ENCODE results near the gene DOCK8. TPM values are rescaled to one million over a fixed set of nuclear protein-coding genes. Genes with fewer than 3 reads are reported as not detected.
A peak's percentile ranks its signal among the peaks of the same experiment; 100 is the strongest.

Gene DOCK8
- total RNA-seq, 1 donor from 2014 or later, result 8.7 TPM

DNA sequence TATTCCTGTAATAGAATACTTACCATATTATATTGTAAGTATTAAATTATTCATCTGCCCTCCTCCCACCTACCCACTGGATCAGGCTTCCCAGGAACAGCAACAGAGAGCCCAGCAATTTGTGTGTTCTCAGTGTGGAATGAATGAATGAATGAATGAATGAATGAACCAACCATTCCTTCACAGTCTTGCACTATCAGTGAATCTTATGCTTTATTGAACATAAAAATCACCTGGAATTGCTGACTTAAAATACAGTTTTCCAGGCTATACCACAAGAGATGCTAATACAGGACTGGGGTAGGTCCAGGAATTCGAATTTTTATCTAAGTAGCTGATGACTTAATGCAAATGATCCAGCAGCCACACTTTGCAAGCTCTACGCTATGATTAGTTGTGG, 51.6 kb downstream of the DOCK8 start:
- no peak for DNase-seq (ENCODE audit: low spot score)

DNA sequence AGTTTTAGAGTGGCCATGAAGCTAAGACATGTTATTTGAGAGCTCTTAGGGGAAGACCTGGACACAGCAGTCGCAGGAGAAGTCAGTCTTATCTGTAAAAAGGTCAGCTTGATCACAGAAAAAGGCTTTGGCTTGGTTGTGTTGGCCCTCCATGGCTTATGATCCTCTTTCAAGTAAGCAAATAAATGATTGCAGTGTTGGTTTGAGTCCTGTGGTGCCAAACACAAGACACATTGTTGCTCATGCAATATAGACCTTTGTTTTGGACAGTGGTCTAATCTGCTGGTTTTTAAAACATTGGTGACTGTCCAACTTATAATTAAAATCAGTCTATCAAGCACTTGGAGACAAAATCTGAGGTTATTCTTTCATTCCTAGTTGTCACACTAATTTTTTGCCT, 54.0 kb downstream of the DOCK8 start:
- DNase-seq (ENCODE audit: low spot score), result no peak

- DNase-seq (ENCODE audit: low spot score), result no peak
These were observed 54.5 kb downstream of the DOCK8 start for GRCh38 chr9:269081-269711.

- no peak for DNase-seq (ENCODE audit: low spot score)
These were observed 56.1 kb downstream of the DOCK8 start for GRCh38 chr9:270657-271237.

- peak; percentile 25 for DNase-seq (ENCODE audit: low spot score)
These were observed 57.9 kb downstream of the DOCK8 start for GRCh38 chr9:272251-273213.

DNA sequence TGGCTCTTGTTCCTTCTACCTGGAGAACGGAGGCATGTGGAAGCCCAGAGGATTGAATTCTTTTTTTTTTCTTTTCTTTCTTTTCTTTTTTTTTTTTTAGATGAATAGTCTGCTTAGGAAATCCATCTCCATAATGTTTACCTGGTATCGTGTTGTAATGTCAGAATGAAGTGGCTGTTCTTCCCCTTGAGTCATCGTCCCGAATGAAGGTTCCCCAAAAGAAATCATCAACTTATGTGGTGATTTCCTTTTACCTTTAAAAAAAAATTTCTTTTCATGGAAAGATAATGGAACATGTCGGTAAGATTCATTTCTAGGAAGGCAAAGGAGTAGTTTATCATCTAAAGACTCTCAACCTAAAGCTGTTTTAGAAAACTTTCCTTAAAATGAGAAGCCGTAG, 59.7 kb downstream of the DOCK8 start:
- DNase-seq (ENCODE audit: low spot score), result no peak

DNA sequence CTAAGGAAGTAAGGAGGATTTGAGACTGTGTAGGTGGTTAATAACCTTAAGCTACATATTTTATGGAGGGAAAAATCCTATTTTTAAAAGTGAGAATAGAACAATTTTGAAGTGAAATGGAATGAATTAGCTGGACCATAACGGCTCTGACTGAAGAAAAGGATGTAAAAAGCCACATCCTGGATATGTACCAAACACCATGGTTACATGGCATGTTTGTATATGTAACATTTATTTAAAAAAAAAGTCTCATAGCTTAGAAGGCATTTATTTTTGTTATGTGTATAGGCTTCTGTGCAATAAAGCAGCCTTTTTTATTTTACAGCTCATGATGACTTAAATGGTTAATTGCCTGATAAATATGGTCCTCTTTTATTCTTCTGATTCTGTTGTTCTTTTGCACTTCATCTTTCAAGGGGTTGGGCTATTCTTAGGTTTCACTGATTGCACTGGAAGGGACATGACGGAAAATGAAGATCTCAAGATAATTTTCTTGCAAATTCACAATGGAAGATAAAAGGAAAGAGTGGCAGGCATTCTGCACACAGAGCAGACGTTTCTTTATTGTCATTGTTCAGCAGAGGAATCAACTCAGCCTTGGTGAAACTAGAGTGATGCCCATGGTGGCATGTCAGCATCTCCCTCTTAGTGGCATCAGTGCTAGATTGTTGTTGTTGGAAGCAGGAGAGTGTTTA, 63.1 kb downstream of the DOCK8 start:
- DNase-seq (ENCODE audit: low spot score), result no peak

DNA sequence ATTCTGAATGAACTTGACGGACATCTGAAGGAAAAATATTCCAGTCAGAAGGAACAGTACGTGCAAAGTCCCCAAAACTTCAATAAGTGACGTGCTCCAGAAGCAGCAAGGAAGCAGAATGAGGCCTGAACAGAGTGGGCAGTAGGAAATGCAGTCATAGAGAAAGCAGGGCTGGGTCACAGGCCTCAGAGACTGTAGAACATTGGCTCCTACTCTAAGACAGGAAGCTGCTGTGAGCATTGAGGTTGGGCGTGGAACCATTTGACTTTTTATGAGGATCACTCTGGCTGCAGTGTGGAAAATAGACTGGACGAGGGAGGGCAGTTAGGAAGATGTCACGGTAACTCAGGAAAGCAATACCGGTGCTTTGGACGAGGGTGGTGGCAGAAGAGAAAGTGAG, 64.0 kb downstream of the DOCK8 start:
- peak; percentile 10 for DNase-seq (ENCODE audit: low spot score)

DNA sequence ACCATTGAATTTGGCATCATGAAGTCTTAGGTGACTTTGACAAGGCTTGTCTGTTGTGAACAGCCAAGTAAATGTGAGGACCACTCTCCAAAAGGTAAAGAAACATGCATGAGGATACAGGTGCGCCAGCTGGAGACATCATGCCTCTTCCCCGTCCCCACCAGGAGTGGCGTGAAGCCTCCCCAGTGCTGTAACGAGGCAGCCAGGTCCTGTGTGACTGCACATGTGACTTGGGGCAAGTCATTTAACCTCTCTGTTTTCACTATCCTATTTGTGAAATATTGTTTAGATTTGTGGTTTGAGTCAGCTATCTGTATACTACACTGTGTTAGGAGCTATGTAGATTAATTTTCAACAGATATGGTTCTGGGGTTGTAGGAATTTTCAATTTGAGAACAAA, 65.0 kb downstream of the DOCK8 start:
- no peak for DNase-seq (ENCODE audit: low spot score)

DNA sequence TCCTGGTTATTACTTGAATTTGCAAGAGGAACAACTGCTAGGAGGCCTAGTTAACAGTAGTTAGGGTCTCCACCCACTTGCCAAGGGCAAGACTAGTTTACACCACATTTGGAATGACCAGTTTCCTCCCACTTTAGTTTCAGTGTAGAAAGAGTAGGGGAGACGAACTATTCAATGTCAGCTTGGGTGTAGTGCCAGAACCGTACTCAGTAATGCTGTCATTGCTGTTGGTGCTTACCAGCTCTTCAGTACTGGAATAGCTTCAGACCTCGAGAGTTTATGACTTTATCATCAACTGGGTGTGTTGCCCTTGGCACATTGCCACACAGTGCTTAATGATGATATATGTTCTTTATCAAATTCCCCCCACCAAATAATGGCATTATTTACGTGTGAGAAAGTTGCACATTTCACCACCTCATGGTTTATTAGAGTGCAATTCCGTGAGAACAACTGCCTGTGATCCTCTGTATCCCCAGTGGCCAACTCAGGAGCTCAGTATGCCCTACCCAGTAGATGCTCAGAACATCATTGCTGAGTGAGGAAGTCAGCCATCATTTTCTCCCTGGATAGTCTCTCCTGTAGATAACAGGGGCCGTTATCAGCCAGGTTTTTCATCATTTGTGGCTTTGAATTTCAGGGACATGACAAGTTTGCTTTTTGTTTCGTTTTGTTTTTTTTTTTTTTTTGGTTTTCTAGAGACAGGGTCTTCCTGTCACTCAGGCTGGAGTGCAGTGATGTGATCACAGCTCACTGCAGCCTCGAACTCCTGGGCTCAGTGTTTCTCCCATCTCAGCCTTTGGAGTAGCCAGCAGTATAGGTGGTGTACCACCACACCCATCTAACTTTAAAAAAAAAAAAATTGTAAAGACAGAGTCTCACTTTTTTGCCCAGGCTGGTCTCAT, 67.3 kb downstream of the DOCK8 start:
- no peak for DNase-seq (ENCODE audit: low spot score)

DNA sequence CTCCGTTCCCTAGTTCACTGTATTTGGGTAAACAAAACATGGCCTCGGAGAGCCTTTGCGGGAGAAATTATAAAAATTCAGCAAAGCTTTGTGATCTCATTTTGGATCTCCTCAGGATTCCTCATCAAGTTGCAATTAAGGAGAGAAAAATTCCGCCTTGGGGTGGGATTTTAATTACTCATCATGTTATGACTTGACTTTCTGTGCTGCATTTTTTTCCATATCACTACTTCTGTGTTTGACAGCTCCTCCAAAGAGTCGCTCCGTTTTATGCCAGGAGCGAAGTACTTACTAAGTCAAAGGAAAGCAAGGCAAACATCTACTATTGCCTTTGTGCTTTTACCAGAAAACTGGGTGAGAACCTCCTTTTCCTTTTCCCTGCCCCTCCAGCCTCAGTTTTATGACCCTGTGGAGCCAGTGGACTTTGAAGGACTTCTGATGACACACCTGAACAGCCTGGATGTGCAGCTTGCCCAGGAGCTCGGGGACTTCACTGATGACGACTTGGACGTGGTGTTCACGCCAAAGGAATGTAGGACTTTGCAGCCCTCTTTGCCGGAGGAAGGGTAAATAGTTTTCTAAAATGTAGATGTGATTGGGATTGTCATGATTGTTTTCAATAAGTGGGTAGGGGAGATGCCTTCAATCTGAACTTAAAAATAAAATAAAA, 71.5 kb downstream of the DOCK8 start:
- peak; percentile 8 for DNase-seq (ENCODE audit: low spot score)

- peak; percentile 49 for DNase-seq (ENCODE audit: low spot score)
These were observed 74.5 kb downstream of the DOCK8 start for GRCh38 chr9:289121-289520.

- DNase-seq (ENCODE audit: low spot score), result no peak
These were observed 78.2 kb downstream of the DOCK8 start for GRCh38 chr9:292915-293314.

DNA sequence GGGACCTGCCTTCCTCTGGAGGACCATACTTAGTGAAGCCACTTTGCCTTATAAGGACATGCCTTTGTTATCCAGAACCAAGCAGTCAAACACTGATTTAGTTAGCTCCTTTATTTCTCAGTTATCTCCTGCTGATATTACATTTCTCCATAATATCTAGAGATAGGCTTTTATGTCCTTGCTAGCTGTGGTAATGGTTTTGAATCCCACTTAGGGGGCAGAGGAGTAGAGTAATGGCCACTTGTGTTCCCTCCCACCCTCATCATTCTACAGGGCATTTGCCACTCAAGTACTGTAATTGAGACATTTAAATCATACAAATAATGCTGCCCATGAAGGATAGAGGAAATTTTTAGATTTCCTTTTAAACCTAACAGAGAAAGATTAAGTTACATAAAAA, 80.9 kb downstream of the DOCK8 start:
- DNase-seq (ENCODE audit: low spot score), result no peak

- DNase-seq (ENCODE audit: low spot score), result no peak
These were observed 81.7 kb downstream of the DOCK8 start for GRCh38 chr9:296411-296810.

- DNase-seq (ENCODE audit: low spot score), result peak; percentile 40
These were observed 82.7 kb downstream of the DOCK8 start for GRCh38 chr9:297104-297972.

- no peak for DNase-seq (ENCODE audit: low spot score)
These were observed 88.8 kb downstream of the DOCK8 start for GRCh38 chr9:303502-303901.

DNA sequence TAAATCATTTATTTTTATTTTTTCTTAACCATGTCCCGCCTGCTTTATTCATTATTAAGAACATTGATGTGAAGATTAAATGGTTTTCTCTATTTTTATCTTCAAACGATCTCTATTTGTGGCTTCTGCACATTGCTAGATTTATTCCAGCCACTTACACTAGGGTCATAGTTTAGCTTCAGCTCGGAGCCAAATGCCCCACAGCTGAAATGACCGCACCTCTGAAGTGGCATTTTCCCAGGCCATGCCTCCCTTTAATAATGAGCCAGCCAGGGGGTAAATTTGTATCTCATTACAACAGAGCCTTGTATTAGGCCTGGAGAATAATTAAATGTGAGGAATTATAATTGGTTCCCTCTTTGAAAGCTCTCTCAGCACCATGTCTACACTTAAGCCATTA, 89.4 kb downstream of the DOCK8 start:
- no peak for DNase-seq (ENCODE audit: low spot score)

- DNase-seq (ENCODE audit: low spot score), result peak; percentile 60
These were observed 90.0 kb downstream of the DOCK8 start for GRCh38 chr9:304519-305185.

Data from umbilical cord (tissue), 2 donors.